IMR-90 (cell line): ENCODE measurements around the gene SPI1. TPM values are rescaled to one million over a fixed set of nuclear protein-coding genes. Genes with fewer than 3 reads are reported as not detected.

Source experiments
- ATAC-seq: fragments of 200-7000 bp; cut with Tn5 transposase; 2 replicates; pipeline ENCODE4 v1.9.1; 2020; ENCODE audit warnings: low read depth, mild to moderate bottlenecking, moderate library complexity
- BruUV-seq: library from RNA; stranded (reverse); fragments of 400-500 nt; replicated peaks from 2 replicates; lab custom pipeline; 2021; lab: Mats Ljungman, UMichigan
- CTCF ChIA-PET: fragments of 300-600 bp; formaldehyde crosslinking; extraction: SDS; loops from one replicate; lab custom pipeline; 2021; ENCODE audit warnings: antibody characterized with exemption; lab: Yijun Ruan, JAX
- POLR2A ChIA-PET: fragments of 300-600 bp; sonication (Branson Sonifier 250); formaldehyde crosslinking; loops from one replicate; lab custom pipeline; 2022; ENCODE audit warnings: antibody characterized with exemption; ENCODE audit not compliant: unreplicated experiment; lab: Charles Lee
- DNase-seq: peaks from one replicate; pipeline ENCODE4 v3.0.0; 2013
- H2AFZ ChIP-seq: replicated peaks from 2 replicates; pipeline ENCODE3; 2013; ENCODE audit warnings: low read length, mild to moderate bottlenecking; ENCODE audit not compliant: poor library complexity
- H2AK5ac ChIP-seq: 2 replicates; pipeline ENCODE4 v1.6.1; 2013; ENCODE audit warnings: low read depth, low read length, inconsistent platforms
- H2AK9ac ChIP-seq: replicated peaks from 2 replicates; pipeline ENCODE3; 2013; ENCODE audit warnings: mild to moderate bottlenecking, low read depth, low read length, moderate library complexity; ENCODE audit not compliant: poor library complexity
- H2BK120ac ChIP-seq: 2 replicates; pipeline ENCODE4 v1.6.1; 2013; ENCODE audit warnings: low read depth, low read length, inconsistent platforms
- H2BK15ac ChIP-seq: 3 replicates; pipeline ENCODE4 v1.6.1; 2013; ENCODE audit warnings: low read depth, low read length, inconsistent platforms
- H2BK20ac ChIP-seq: 2 replicates; pipeline ENCODE4 v1.6.1; 2013; ENCODE audit warnings: low read depth, mild to moderate bottlenecking, inconsistent platforms, low read length, moderate library complexity
- H2BK5ac ChIP-seq: 2 replicates; pipeline ENCODE4 v1.6.1; 2013; ENCODE audit warnings: mild to moderate bottlenecking, low read depth, low read length, inconsistent platforms; ENCODE audit not compliant: poor library complexity, severe bottlenecking
- H3K14ac ChIP-seq: replicated peaks from 2 replicates; pipeline ENCODE4 v1.6.1; 2013; ENCODE audit warnings: low read depth, low read length, inconsistent platforms
- H3K18ac ChIP-seq: 2 replicates; pipeline ENCODE4 v1.6.1; 2013; ENCODE audit warnings: low read depth, low read length, control low read depth
- H3K23ac ChIP-seq: 2 replicates; pipeline ENCODE4 v1.6.1; 2013; ENCODE audit warnings: low read depth, low read length, inconsistent platforms
- H3K27ac ChIP-seq: 2 replicates; pipeline ENCODE4 v1.5.1; 2013; ENCODE audit warnings: mild to moderate bottlenecking, control low read depth, low read length; ENCODE audit not compliant: insufficient read depth
- H3K27me3 ChIP-seq: 2 replicates; pipeline ENCODE4 v1.6.1; 2013; ENCODE audit warnings: low read length; ENCODE audit not compliant: control insufficient read depth, insufficient read depth
- H3K36me3 ChIP-seq: 2 replicates; pipeline ENCODE4 v1.6.1; 2013; ENCODE audit warnings: low read length, mixed read lengths; ENCODE audit not compliant: control insufficient read depth, insufficient read depth
- H3K4ac ChIP-seq: 2 replicates; pipeline ENCODE4 v1.6.1; 2013; ENCODE audit warnings: low read depth, low read length, inconsistent platforms
- H3K4me1 ChIP-seq: 2 replicates; pipeline ENCODE4 v1.6.1; 2013; ENCODE audit warnings: low read length, mixed read lengths; ENCODE audit not compliant: control insufficient read depth, insufficient read depth
- H3K4me2 ChIP-seq: 2 replicates; pipeline ENCODE4 v1.6.1; 2013; ENCODE audit warnings: low read depth, mild to moderate bottlenecking, control low read depth, low read length, moderate library complexity
- H3K4me3 ChIP-seq: 2 replicates; pipeline ENCODE4 v1.5.1; 2013; ENCODE audit warnings: low read depth, mild to moderate bottlenecking, control low read depth, low read length, moderate library complexity; ENCODE audit not compliant: insufficient read depth
- H3K56ac ChIP-seq: 2 replicates; pipeline ENCODE4 v1.6.1; 2013; ENCODE audit warnings: low read length, inconsistent platforms; ENCODE audit not compliant: insufficient read depth; ENCODE audit errors: extremely low read depth
- H3K79me1 ChIP-seq, 2 experiments: 2 replicates each; pipeline ENCODE4 v1.6.1; 2013; ENCODE audit warnings: low read length in 2 of 2, inconsistent platforms in 1 of 2, low read depth in 1 of 2
- H3K9ac ChIP-seq: 2 replicates; pipeline ENCODE4 v1.6.1; 2013; ENCODE audit warnings: low read depth, low read length, control low read depth
- H3K9me1 ChIP-seq: 2 replicates; pipeline ENCODE4 v1.6.1; 2013; ENCODE audit warnings: low read length, inconsistent platforms; ENCODE audit not compliant: insufficient read depth
- H3K9me3 ChIP-seq: 2 replicates; pipeline ENCODE4 v1.6.1; 2013; ENCODE audit warnings: low read length; ENCODE audit not compliant: control insufficient read depth, insufficient read depth
- H4K20me1 ChIP-seq: 2 replicates; pipeline ENCODE4 v1.6.1; 2013; ENCODE audit warnings: low read length, inconsistent platforms; ENCODE audit not compliant: insufficient read depth
- H4K5ac ChIP-seq: 2 replicates; pipeline ENCODE4 v1.6.1; 2013; ENCODE audit warnings: mild to moderate bottlenecking, low read depth, low read length, control low read depth
- H4K8ac ChIP-seq, 2 experiments: 2 replicates each; pipeline ENCODE4 v1.6.1; 2013; ENCODE audit warnings: low read depth in 2 of 2, low read length in 2 of 2, control low read depth in 1 of 2, inconsistent platforms in 1 of 2
- H4K91ac ChIP-seq: 2 replicates; pipeline ENCODE4 v1.6.1; 2013; ENCODE audit warnings: low read depth, low read length, inconsistent platforms; ENCODE audit not compliant: insufficient read depth
- BHLHE40 ChIP-seq: fragments of 150-350 bp; IDR thresholded peaks from 2 replicates; pipeline ENCODE4 v1.6.1; 2016; ENCODE audit warnings: mild to moderate bottlenecking, low read depth, low read length
- CEBPB ChIP-seq: IDR thresholded peaks from 2 replicates; pipeline ENCODE4 v1.6.1; 2012; ENCODE audit warnings: low read depth, low read length, improper control_type of control experiment
- CHD1 ChIP-seq: IDR thresholded peaks from 2 replicates; pipeline ENCODE4 v1.6.1; 2012; ENCODE audit warnings: low read depth, low read length, improper control_type of control experiment
- ELK1 ChIP-seq: fragments of 150-350 bp; IDR thresholded peaks from 2 replicates; pipeline ENCODE4 v1.6.1; 2016; ENCODE audit warnings: low read depth, mild to moderate bottlenecking, low read length, moderate library complexity, borderline replicate concordance
- FOS ChIP-seq: fragments of 150-350 bp; IDR thresholded peaks from 2 replicates; pipeline ENCODE4 v1.6.1; 2016; ENCODE audit warnings: low read depth, low read length
- MAFK ChIP-seq: IDR thresholded peaks from 2 replicates; pipeline ENCODE4 v1.6.1; 2012; ENCODE audit warnings: low read depth, low read length, improper control_type of control experiment
- MAZ ChIP-seq: IDR thresholded peaks from 2 replicates; pipeline ENCODE4 v1.6.1; 2012; ENCODE audit warnings: low read depth, mild to moderate bottlenecking, low read length, improper control_type of control experiment, moderate library complexity, borderline replicate concordance
- NFE2L2 ChIP-seq: fragments of 150-350 bp; IDR thresholded peaks from 2 replicates; pipeline ENCODE4 v1.6.1; 2016; ENCODE audit warnings: low read depth, mild to moderate bottlenecking, low read length
- POLR2A ChIP-seq: IDR thresholded peaks from 2 replicates; pipeline ENCODE4 v1.6.1; 2012; ENCODE audit warnings: mild to moderate bottlenecking, low read depth, low read length
- RAD21 ChIP-seq: IDR thresholded peaks from 2 replicates; pipeline ENCODE4 v1.6.1; 2012; ENCODE audit warnings: low read length, improper control_type of control experiment
- RCOR1 ChIP-seq: IDR thresholded peaks from 2 replicates; pipeline ENCODE4 v1.6.1; 2012; ENCODE audit warnings: mild to moderate bottlenecking, low read length, improper control_type of control experiment; ENCODE audit not compliant: insufficient replicate concordance
- RFX5 ChIP-seq: IDR thresholded peaks from 2 replicates; pipeline ENCODE4 v1.8.0; 2012; ENCODE audit warnings: low read depth, mild to moderate bottlenecking, low read length, moderate library complexity
- SMC3 ChIP-seq: fragments of 150-350 bp; IDR thresholded peaks from 2 replicates; pipeline ENCODE4 v1.6.1; 2016; ENCODE audit warnings: low read depth, mild to moderate bottlenecking, antibody characterized with exemption, low read length, moderate library complexity
- WGBS, 2 experiments: methylation state at CpG; one replicate each; pipeline versions ENCODE4 v1.1.5 to v1.1.7; 2013; ENCODE audit warnings: missing lambda C conversion rate in 2 of 2; ENCODE audit not compliant: insufficient read length in 1 of 2; ENCODE audit errors: extremely low coverage in 2 of 2; 5-methylcytosine and 5-hydroxymethylcytosine counted together
- dilution Hi-C: fragments of 300-500 bp; cut with HindIII; formaldehyde crosslinking; loops from one replicate; pipeline ENCODE4 v1.14.3; 2018; ENCODE audit warnings: low sequenced_read_pairs; ENCODE audit not compliant: unreplicated experiment
- in situ Hi-C: fragments of 300-500 bp; cut with MboI; formaldehyde crosslinking; loops from 3 replicates; pipeline ENCODE4 v1.14.3; 2019; ENCODE audit warnings: low sequenced_read_pairs, inconsistent platforms, mixed read lengths
- intact Hi-C: fragments of 100-400 bp; cut with micrococcal nuclease; formaldehyde crosslinking; loops from 2 replicates; pipeline ENCODE4 v1.10.0; 2022
- polyA plus RNA-seq, 3 experiments: library from polyadenylated mRNA; depleted of rRNA; stranded (reverse); fragments of >200 nt; gene quantifications; 2 replicates each; pipeline ENCODE4 v1.2.3, GENCODE V29; 2012; ENCODE audit warnings: low replicate concordance in 1 of 3
- total RNA-seq: library from RNA; depleted of rRNA; stranded (reverse); fragments of >200 nt; gene quantifications from 2 replicates; pipeline ENCODE4 v1.2.3, GENCODE V29; 2012
- TF ChIP-seq, protein P1 (sequence below): conservative IDR thresholded peaks from 2 replicates; pipeline ENCODE4 v1.5.1; 2012; ENCODE audit warnings: mild to moderate bottlenecking, low read depth, low read length, improper control_type of control experiment

Gene SPI1
- total and polyA plus RNA-seq, 2 of the 4 experiments (the other 2 are of a cell fraction): not detected

GRCh38 chr11:47355283-47356128, 22.8 kb downstream of the SPI1 start:
- Histone ChIP-seq H4K91ac (no peak overlapping the region), H3K27ac (no peak overlapping the region), H4K5ac (no peak overlapping the region), H2AK9ac (peak overlapping the region; percentile 92), H3K27me3 (no peaks in the 10 kb centered on the region; the same call in 1 of the 2 replicates), H3K14ac (no peak overlapping the region), H3K4me1 (no peaks in the 10 kb centered on the region), H3K23ac (no peak overlapping the region), H2AK5ac (peak overlapping the region; percentile 86; the same call in 1 of the 2 replicates), H3K79me1 (peaks cover 0 to 2% of the 10 kb centered on the region in 2 experiments; a peak in 1 of 4 replicates), H3K18ac (no peak overlapping the region), H3K4me2 (no peak overlapping the region; the same call in 1 of the 2 replicates), H3K4me3 (no peak overlapping the region), H3K36me3 (no peaks in the 10 kb centered on the region), H2BK15ac (no peak overlapping the region), H4K8ac (0 out of 4 replicates have a peak overlapping the region, but pooled peaks of 1 of the 2 experiments have one; percentile 13), H3K9me1 (peaks cover 20% of the 10 kb centered on the region), H3K9ac (no peak overlapping the region), H4K20me1 (no peaks in the 10 kb centered on the region), H3K56ac (no peak overlapping the region; the same call in 1 of the 2 replicates), H2BK20ac (no peak overlapping the region), H2BK120ac (no peak overlapping the region), H3K9me3 (no peaks in the 10 kb centered on the region), H2BK5ac (no peak overlapping the region), H3K4ac (no peak overlapping the region), H2AFZ (peak overlapping the region; percentile 88)
- DNase-seq (peak; percentile 88), ATAC-seq (peak; percentile 98)
- dilution Hi-C loops: no loop called here
- POLR2A ChIA-PET: no interaction called here
- TF ChIP-seq POLR2A: no peak
- TF ChIP-seq CEBPB: peak; percentile 28; the same call in 1 of the 2 replicates
- TF ChIP-seq, protein P1, sequence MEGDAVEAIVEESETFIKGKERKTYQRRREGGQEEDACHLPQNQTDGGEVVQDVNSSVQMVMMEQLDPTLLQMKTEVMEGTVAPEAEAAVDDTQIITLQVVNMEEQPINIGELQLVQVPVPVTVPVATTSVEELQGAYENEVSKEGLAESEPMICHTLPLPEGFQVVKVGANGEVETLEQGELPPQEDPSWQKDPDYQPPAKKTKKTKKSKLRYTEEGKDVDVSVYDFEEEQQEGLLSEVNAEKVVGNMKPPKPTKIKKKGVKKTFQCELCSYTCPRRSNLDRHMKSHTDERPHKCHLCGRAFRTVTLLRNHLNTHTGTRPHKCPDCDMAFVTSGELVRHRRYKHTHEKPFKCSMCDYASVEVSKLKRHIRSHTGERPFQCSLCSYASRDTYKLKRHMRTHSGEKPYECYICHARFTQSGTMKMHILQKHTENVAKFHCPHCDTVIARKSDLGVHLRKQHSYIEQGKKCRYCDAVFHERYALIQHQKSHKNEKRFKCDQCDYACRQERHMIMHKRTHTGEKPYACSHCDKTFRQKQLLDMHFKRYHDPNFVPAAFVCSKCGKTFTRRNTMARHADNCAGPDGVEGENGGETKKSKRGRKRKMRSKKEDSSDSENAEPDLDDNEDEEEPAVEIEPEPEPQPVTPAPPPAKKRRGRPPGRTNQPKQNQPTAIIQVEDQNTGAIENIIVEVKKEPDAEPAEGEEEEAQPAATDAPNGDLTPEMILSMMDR: peak; percentile 100
- no peak for TF ChIP-seq BHLHE40
- peak; percentile 45; the same call in 1 of the 2 replicates for TF ChIP-seq MAZ
- no peak for TF ChIP-seq RCOR1
- TF ChIP-seq CHD1: no peak
- TF ChIP-seq FOS: no peak
- no peak for TF ChIP-seq MAFK
- TF ChIP-seq SMC3: peak; percentile 96
- no peak for TF ChIP-seq NFE2L2
- TF ChIP-seq RAD21: peak; percentile 98
- no peak for TF ChIP-seq RFX5
- TF ChIP-seq ELK1: no peak
- CTCF ChIA-PET: interaction anchor here (0.6 to 1.3 kb wide), 9 partner anchors 16 to 186 kb away, joined by 3 to 5 read pairs (median 3); partner anchors contain the start of gene ACP2
- BruUV-seq: no TSS peak
- intact Hi-C loops: loop anchor here (1.0 to 2.0 kb wide), 4 partner anchors 85 to 178 kb away; partner anchors contain the start of gene MADD
- in situ Hi-C loops: loop anchor here (25.0 kb wide), 1 partner anchor 468 kb away; no protein-coding TSS in a partner anchor
- 31% methylated on average over 26 of the region's 47 CpGs; no CpG with 5 or more reads in 1 of the 2 experiments for WGBS, 2 experiments
